HG03457 (cell line): ENCODE measurements around the gene AGBL4.
"Not testable (repeated sequence)": the region's sequence is repeated elsewhere in the genome, so short reads cannot be mapped to it uniquely, and the experiment has no call there.

Source experiments
- ATAC-seq: cut with Tn5 transposase; IDR thresholded peaks from one replicate; pipeline ENCODE4 v1.9.1; 2021; ENCODE audit warnings: moderate number of reproducible peaks; ENCODE audit not compliant: unreplicated experiment

AGBL4 gene

GRCh38 chr1:49051647-49052046 is 972.1 kb downstream of the AGBL4 start:
- ATAC-seq = no peak

- ATAC-seq = no peak
Measured at GRCh38 chr1:49050041-49050440, 973.7 kb downstream of the AGBL4 start.

GRCh38 chr1:49048188-49048587 is 975.6 kb downstream of the AGBL4 start:
- ATAC-seq = no peak

GRCh38 chr1:49046305-49046704 is 977.4 kb downstream of the AGBL4 start:
- ATAC-seq = no peak

- ATAC-seq = no peak
Measured at GRCh38 chr1:49045371-49045770, 978.4 kb downstream of the AGBL4 start.

- no peak for ATAC-seq
Measured at GRCh38 chr1:49036700-49037099, 987.1 kb downstream of the AGBL4 start.

GRCh38 chr1:49028396-49028795 is 995.4 kb downstream of the AGBL4 start:
- ATAC-seq = no peak

GRCh38 chr1:49026230-49026811 is 997.4 kb downstream of the AGBL4 start:
- no peak for ATAC-seq

GRCh38 chr1:49016030-49016977 is 1007.5 kb downstream of the AGBL4 start:
- no peak for ATAC-seq

- no peak for ATAC-seq
Measured at GRCh38 chr1:49013079-49013478, 1010.7 kb downstream of the AGBL4 start.

GRCh38 chr1:49002981-49003380 is 1020.8 kb downstream of the AGBL4 start:
- ATAC-seq = not testable (repeated sequence)

- ATAC-seq = no peak
Measured at GRCh38 chr1:48999321-48999720, 1024.4 kb downstream of the AGBL4 start.

- no peak for ATAC-seq
Measured at GRCh38 chr1:48996311-48996710, 1027.4 kb downstream of the AGBL4 start.

GRCh38 chr1:48988633-48989197 is 1035.0 kb downstream of the AGBL4 start:
- ATAC-seq = no peak

GRCh38 chr1:48979940-48980339 is 1043.8 kb downstream of the AGBL4 start:
- ATAC-seq = no peak

GRCh38 chr1:48978413-48978812 is 1045.3 kb downstream of the AGBL4 start:
- ATAC-seq = no peak

- no peak for ATAC-seq
Measured at GRCh38 chr1:48977273-48977672, 1046.5 kb downstream of the AGBL4 start.

GRCh38 chr1:48969971-48970370 is 1053.8 kb downstream of the AGBL4 start:
- ATAC-seq = no peak

GRCh38 chr1:48967318-48967717 is 1056.4 kb downstream of the AGBL4 start:
- no peak for ATAC-seq

GRCh38 chr1:48966583-48966982 is 1057.2 kb downstream of the AGBL4 start:
- no peak for ATAC-seq

- ATAC-seq = no peak
Measured at GRCh38 chr1:48960320-48960719, 1063.4 kb downstream of the AGBL4 start.

GRCh38 chr1:48955774-48956173 is 1068.0 kb downstream of the AGBL4 start:
- no peak for ATAC-seq
